GM20000 (cell line): ENCODE results near the gene LARP6.

Experiments
- DNase-seq: peaks from one replicate; pipeline ENCODE4 v3.0.0; 2012; ENCODE audit warnings: low spot score
- TF ChIP-seq, protein P1 (sequence below): IDR thresholded peaks from 2 replicates; pipeline ENCODE4 v1.5.1; 2012; ENCODE audit warnings: mild to moderate bottlenecking, control low read depth; ENCODE audit errors: extremely low read depth, missing control alignments

The LARP6 gene

DNA sequence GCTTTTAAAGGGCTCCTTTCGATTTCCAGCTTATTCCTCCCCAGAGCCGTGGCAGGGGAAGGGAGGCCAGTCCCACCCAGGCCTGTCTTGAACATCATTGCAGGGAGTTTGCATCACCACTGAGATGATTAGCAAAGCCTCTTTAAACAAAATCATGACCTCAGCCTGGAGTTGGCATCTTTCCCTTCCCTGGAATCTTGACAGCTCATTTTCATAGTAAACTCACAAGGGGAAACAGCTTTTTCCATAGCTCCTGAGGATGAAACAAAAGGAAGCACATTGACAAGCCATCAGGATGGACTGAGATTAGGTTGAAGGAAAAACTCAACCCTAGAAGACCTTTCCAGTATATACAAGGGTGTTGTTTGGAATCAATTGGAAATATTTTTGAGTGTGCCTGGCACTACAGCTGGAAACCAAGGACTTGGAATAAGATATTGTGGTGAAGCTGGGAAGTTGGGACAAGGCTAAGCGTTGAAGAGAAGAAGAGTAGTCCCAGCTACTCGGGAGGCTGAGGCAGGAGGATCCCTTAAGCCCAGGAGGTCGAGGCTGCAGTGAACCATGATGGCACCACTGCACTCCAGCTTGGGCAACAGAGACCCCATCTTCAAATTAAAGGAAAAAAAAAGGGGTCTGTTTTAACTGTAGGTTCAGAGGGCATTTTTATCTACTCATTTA is 3.1 kb upstream of the LARP6 start:
- no peak for DNase-seq
- TF ChIP-seq, protein P1, sequence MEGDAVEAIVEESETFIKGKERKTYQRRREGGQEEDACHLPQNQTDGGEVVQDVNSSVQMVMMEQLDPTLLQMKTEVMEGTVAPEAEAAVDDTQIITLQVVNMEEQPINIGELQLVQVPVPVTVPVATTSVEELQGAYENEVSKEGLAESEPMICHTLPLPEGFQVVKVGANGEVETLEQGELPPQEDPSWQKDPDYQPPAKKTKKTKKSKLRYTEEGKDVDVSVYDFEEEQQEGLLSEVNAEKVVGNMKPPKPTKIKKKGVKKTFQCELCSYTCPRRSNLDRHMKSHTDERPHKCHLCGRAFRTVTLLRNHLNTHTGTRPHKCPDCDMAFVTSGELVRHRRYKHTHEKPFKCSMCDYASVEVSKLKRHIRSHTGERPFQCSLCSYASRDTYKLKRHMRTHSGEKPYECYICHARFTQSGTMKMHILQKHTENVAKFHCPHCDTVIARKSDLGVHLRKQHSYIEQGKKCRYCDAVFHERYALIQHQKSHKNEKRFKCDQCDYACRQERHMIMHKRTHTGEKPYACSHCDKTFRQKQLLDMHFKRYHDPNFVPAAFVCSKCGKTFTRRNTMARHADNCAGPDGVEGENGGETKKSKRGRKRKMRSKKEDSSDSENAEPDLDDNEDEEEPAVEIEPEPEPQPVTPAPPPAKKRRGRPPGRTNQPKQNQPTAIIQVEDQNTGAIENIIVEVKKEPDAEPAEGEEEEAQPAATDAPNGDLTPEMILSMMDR = no peak

DNA sequence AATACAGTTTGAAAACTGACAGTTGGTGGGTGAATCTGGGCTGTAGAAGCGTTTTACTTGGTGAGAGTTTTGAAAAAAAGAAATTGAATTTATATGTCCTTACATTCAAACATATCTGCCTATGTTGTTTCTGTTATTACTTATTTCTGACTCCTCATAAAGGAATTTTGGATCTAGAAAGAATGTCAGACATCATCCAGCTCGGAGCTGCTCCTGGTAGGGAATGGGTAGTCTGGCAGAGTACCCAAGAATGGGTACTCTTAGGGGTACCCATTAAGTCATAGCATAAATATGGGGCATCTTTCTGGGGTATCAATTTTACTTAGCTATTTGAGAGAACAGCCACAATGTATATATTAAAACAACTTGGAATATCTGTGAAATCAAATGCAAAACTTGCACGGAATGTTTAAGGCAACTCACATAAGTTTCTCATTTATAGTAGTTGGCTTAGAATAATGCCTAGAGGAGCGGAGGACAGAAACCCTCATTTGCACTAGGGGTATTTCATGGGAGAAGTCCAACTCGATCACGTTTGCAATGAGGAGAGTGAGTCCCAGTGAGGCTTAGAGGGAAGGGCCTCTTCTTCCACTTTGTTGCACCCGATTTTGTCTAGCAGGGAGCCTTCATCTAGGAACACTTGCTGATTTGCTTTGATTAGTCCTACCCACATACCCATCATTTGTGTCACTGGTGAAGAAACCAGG is 2.4 kb upstream of the LARP6 start:
- TF ChIP-seq, protein P1 = no peak
- DNase-seq = no peak

DNA sequence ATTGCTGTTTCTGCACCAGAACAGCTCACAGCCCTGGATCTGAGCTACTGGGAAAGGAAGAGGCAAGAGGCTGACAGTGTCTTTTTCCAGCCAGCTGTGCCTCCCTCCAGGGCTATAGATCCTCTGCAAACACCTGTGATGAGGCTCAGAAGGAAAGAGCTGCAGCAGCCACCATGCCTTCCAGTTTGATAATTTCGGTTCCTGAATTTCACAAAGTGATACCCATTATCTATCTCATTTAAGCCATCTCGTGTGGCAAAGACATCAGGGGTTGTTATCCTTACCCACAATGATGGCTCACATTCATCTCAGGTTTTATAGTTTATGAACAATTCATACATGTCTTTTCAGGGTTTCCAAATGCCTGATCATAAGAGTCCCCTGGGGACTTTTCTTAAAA is 1.8 kb upstream of the LARP6 start:
- DNase-seq = no peak
- TF ChIP-seq, protein P1 = no peak

DNA sequence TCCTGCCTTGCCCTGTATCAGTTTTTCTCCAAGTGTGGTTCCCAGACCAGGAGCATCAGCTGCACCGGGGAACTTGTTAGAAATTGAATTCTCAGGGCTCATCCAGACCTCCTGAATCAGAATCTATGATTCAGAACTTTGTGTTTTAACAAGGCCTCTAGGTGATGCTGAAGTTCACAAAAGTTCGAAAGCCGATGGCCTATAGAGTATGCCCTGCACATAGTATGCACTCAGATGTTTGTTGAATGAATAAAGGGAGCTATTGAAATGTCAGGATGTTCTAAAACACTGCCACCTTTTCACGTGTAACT is 664 bp upstream of the LARP6 start:
- TF ChIP-seq, protein P1 = no peak
- no peak for DNase-seq

DNA sequence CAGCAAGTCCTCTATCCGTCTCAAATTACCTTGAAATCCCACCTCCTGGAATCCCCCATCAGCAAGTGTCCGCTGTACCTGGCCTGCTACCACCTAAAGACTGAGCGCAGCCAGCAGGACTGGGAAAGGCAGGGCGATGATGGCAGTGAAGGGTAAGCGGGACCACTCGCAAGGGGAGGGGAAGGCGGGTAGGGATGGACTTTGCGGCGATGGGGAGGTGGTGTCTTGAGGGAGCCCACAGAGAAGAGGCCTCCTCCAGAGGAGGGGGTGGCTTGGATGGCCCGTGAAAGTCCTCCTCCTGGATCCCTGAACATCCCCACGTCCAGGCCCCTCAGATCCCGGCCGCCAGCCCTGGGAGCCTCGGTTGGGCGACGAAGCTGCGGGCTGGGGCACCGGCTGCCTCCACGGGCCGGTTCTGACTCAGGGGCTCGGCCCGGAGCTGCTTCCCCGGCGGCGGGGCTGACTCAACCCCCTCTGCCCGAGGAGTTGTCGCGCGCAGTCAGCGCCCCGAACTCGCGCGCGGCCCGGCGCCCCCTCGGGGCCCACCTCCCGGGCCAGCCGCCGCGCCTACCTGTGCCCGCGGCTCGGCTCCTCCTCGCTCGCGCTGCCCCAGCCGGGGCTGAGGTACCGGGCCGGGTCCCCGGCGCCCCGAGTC is 512 bp downstream of the LARP6 start:
- TF ChIP-seq, protein P1 = no peak
- peak; percentile 38 for DNase-seq

DNA sequence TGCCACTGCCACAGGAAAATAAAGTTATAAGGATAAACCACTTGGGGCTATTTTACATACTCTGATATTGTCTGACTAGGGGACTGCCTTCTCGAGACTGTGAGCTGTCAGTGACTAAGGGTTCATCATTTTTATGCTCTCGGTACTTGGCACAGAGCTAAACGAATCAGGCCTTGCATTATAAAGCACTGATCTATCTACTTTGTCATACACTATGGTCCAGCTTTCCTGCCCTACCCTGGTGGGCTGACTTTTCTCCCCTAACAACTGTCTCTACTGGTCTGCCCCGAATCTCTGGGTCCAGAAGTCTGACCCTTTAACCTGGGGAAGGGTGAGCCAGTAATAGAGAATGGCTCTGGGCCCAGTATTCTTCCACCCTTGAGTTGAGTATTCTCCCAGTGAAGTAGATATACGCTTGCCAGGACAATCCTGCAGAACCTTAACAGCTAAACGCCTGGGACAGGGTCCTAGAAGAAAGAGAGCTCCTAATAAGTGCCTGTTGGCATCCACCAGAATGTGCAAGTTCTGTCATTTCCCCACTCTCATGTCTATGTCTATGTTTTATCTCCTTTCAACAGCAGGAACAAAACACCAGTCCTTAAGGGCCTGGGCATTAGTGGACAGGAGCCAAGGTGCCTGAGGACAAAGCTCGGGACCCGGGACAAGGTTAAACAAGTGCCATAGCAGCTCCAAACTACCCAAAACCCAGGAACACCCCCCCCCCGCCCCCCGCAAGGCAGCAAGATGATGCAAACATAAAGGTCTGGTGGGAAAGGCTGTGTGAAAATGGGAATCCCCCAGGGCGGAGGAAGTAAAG is 1.2 kb downstream of the LARP6 start:
- TF ChIP-seq, protein P1 = no peak
- no peak for DNase-seq
